Uterus (tissue), 4 donors: ENCODE data around the gene TMC8. TPM values are rescaled to one million over a fixed set of nuclear protein-coding genes. Genes with fewer than 3 reads are reported as not detected.

ENCODE experiments used
- DNase-seq, 2 donors: peaks; one replicate each; pipeline ENCODE4 v3.0.0-alpha.2; 2019 to 2020
- H3K27ac ChIP-seq, 2 donors: fragments of 200-600 bp; sonication (generic); 1 replicate in 1 of 2; 2 replicates in 1 of 2; pipeline ENCODE4 v1.5.1; 2016 to 2018
- H3K27me3 ChIP-seq, 2 donors: fragments of 200-600 bp; sonication (generic); one replicate each; pipeline ENCODE4 v1.5.1; 2018 to 2019; ENCODE audit warnings: control low read depth in 1 of 2
- H3K36me3 ChIP-seq, 2 donors: fragments of 200-600 bp; sonication (generic); one replicate each; pipeline ENCODE4 v1.5.1; 2019; ENCODE audit warnings: control low read depth in 1 of 2
- H3K4me1 ChIP-seq, 2 donors: fragments of 200-600 bp; sonication (generic); one replicate each; pipeline ENCODE4 v1.5.1; 2018 to 2019; ENCODE audit warnings: control low read depth in 1 of 2
- H3K4me3 ChIP-seq, 2 donors: fragments of 200-600 bp; sonication (generic); 1 replicate in 1 of 2; 2 replicates in 1 of 2; pipeline ENCODE4 v1.5.1; 2018 to 2019; ENCODE audit warnings: mild to moderate bottlenecking in 1 of 2
- H3K9me3 ChIP-seq, 2 donors: fragments of 200-600 bp; sonication (generic); one replicate each; pipeline ENCODE4 v1.5.1; 2019; ENCODE audit warnings: control low read depth in 1 of 2
- POLR2A ChIP-seq, 2 donors: fragments of 450-650 bp; IDR thresholded peaks; one replicate each; pipeline ENCODE4 v1.6.1; 2016; ENCODE audit warnings: antibody characterized with exemption in 2 of 2, mild to moderate bottlenecking in 1 of 2, moderate library complexity in 1 of 2
- intact Hi-C: fragments of 100-400 bp; cut with DNase I; formaldehyde crosslinking; loops from one replicate; pipeline ENCODE4 v1.15.1; 2023; ENCODE audit warnings: low total_unique reads
- total RNA-seq, 4 donors: library from RNA; depleted of rRNA in 3 of 4; stranded (reverse); fragments of >200 nt in 3 of 4; gene quantifications; one replicate each; pipeline versions ENCODE4 v1.1.0 to v1.2.4, GENCODE V29; 2014 to 2023
- TF ChIP-seq, protein P1 (sequence below), 4 experiments: fragments of 200-600 bp in 2 of 4; fragments of 450-650 bp in 2 of 4; sonication (generic) in 2 of 4; IDR thresholded peaks; one replicate each; pipeline ENCODE4 v1.5.1; 2016 to 2019; ENCODE audit warnings: antibody characterized with exemption in 4 of 4, mild to moderate bottlenecking in 2 of 4, moderate library complexity in 1 of 4
- donor health status: DM: yes; HTN: yes; CAD: no.

Gene TMC8
- total RNA-seq, 4 donors from 2014 or later: 0.51 to 20.1 (median 3.1) TPM

DNA sequence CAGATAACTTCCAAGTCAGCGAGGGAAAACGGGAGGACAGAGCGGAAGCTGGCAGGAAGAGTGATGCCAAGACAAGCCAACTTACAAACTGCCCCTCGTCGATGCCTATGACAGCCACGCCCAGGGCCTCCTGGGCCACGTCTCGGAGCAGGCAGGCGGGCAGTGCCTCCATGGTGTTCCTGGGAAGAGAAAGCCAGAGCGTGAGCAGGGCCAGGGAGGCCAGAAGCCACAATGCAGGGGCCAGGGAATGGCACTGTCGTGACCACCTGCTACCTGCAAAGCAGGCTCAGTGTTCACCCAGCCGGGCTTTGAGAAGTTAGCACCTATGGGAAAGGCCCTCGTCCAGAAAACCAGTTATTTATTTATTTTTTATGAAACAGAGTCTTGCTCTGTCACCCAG is 51.9 kb downstream of the TMC8 start:
- no peak overlapping the region for H3K27ac ChIP-seq
- no peaks in the 10 kb centered on the region for H3K36me3 ChIP-seq
- DNase-seq: no peak
- no peaks in the 10 kb centered on the region for H3K4me1 ChIP-seq
- TF ChIP-seq POLR2A (IDR thresholded peaks at IDR 0.05): no peak
- TF ChIP-seq, protein P1, sequence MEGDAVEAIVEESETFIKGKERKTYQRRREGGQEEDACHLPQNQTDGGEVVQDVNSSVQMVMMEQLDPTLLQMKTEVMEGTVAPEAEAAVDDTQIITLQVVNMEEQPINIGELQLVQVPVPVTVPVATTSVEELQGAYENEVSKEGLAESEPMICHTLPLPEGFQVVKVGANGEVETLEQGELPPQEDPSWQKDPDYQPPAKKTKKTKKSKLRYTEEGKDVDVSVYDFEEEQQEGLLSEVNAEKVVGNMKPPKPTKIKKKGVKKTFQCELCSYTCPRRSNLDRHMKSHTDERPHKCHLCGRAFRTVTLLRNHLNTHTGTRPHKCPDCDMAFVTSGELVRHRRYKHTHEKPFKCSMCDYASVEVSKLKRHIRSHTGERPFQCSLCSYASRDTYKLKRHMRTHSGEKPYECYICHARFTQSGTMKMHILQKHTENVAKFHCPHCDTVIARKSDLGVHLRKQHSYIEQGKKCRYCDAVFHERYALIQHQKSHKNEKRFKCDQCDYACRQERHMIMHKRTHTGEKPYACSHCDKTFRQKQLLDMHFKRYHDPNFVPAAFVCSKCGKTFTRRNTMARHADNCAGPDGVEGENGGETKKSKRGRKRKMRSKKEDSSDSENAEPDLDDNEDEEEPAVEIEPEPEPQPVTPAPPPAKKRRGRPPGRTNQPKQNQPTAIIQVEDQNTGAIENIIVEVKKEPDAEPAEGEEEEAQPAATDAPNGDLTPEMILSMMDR (IDR thresholded peaks at IDR 0.05): no peak
- H3K4me3 ChIP-seq: no peak overlapping the region
- no peaks in the 10 kb centered on the region for H3K27me3 ChIP-seq
- intact Hi-C loops: no loop called here
- no peaks in the 10 kb centered on the region for H3K9me3 ChIP-seq

DNA sequence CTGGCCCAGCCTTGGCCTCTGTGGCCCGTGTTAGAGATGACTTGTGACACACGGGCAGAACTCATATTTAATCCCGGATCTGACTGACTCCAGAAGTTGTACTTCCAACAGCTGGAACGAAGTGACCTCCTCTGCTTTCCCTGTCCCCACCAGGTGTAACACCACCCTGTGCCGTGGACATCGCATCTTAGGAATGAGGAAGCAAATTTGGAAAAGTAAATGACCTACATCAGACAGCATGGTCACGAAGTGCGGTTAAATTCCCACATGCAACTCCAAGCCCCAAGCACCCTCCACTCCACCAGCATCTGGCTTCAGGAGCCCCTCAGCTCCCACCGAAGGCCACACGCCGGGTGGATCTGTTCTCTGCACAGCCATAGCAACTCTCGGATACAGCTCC is 53.3 kb downstream of the TMC8 start:
- intact Hi-C loops: no loop called here
- no peaks in the 10 kb centered on the region for H3K9me3 ChIP-seq
- H3K27me3 ChIP-seq: no peaks in the 10 kb centered on the region
- H3K4me1 ChIP-seq: no peaks in the 10 kb centered on the region
- DNase-seq: no peak
- H3K36me3 ChIP-seq: no peaks in the 10 kb centered on the region
- no peak overlapping the region for H3K27ac ChIP-seq
- TF ChIP-seq, protein P1 (IDR thresholded peaks at IDR 0.05): no peak
- TF ChIP-seq POLR2A (IDR thresholded peaks at IDR 0.05): no peak
- no peak overlapping the region for H3K4me3 ChIP-seq

DNA sequence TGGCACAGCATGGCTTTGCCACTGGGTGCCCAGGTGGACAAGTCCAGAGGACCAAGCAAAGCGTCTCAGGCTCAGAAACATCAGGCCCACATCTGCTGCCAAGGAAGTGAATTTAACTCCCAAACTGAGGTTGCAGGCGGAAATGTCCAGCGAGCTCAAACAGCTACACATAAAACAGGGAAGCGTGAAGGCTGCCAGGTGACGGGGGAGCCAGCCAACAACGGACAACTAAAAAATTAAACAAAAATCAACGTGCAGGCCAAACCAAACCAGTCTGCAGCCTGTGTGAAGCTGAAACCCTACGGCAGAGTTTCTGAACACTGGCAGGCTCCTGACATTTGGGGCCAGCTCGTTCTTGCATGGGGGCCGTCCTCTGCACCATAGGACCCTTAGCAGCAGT is 53.8 kb downstream of the TMC8 start:
- H3K4me3 ChIP-seq: no peak overlapping the region
- no peaks in the 10 kb centered on the region for H3K4me1 ChIP-seq
- no peaks in the 10 kb centered on the region for H3K27me3 ChIP-seq
- H3K36me3 ChIP-seq: no peaks in the 10 kb centered on the region
- DNase-seq: peak in 1 of 2 donors; percentile 33
- no peak overlapping the region for H3K27ac ChIP-seq
- no peak for TF ChIP-seq POLR2A (IDR thresholded peaks at IDR 0.05)
- TF ChIP-seq, protein P1 (IDR thresholded peaks at IDR 0.05): no peak
- no peaks in the 10 kb centered on the region for H3K9me3 ChIP-seq
- intact Hi-C loops: no loop called here

DNA sequence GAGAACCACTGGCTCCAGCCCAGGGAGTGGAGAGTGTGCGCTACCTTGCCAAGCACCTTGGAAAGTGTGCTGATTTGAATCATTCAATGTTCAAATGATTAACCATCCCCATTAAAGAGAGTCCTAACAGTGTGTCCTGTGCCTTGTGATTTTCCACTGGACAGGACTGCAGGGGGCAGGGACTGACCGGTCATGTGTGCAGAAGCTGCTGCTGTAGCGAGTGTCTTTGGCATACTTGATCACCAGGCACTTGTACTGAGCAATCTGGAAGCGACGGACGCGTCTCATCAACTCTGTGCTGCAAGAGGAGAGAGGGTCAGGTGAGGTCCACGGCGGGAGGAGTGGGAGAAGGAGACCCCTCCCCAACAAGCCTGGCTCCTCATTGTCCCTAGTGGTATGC is 54.3 kb downstream of the TMC8 start:
- no peaks in the 10 kb centered on the region for H3K27me3 ChIP-seq
- TF ChIP-seq, protein P1 (IDR thresholded peaks at IDR 0.05): no peak
- TF ChIP-seq POLR2A (IDR thresholded peaks at IDR 0.05): no peak
- H3K36me3 ChIP-seq: no peaks in the 10 kb centered on the region
- DNase-seq: no peak
- intact Hi-C loops: no loop called here
- H3K9me3 ChIP-seq: no peaks in the 10 kb centered on the region
- H3K27ac ChIP-seq: no peak overlapping the region
- H3K4me3 ChIP-seq: no peak overlapping the region
- H3K4me1 ChIP-seq: no peaks in the 10 kb centered on the region

DNA sequence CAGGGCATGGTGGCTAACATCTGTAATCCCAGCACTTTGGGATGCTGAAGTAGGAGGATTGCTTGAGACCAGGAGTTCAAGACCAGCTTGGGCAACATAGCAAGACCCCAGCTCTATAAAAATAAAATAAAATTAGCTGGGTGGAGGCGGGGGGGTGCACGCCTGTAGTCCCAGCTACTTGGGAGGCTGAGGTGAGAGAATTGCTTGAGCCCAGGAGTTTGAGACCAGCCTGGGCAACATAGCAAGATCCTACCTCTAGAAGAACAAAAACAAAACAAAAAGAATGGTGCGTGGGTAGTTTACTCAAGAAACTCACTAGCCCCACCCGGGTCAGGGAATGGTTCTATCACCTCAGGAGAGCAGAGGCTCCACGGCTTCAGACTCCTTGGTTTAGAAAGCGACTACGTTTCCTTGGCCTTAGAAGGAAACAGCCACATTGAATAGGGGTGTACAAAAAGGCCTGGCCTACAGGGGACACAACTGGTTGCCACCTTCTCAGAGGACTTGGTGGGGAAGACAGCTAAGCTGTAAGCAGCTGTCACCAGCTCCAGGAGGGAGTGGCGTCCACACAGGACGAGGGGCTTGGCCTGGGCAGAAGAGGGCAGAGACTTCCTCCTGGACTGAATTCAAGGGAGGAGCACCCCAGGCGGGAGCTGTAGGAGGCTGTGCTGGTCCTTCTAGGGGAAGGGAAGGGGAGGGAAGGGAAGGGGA is 55.6 kb downstream of the TMC8 start:
- peak overlapping the region in 1 of 2 donors; percentile 47 for H3K4me3 ChIP-seq
- H3K4me1 ChIP-seq: no peaks in the 10 kb centered on the region
- H3K27ac ChIP-seq: peak overlapping the region in 1 of 2 donors; percentile 69
- H3K36me3 ChIP-seq: no peaks in the 10 kb centered on the region
- intact Hi-C loops: no loop called here
- no peaks in the 10 kb centered on the region for H3K9me3 ChIP-seq
- no peak for TF ChIP-seq POLR2A (IDR thresholded peaks at IDR 0.05)
- TF ChIP-seq, protein P1 (IDR thresholded peaks at IDR 0.05): no peak
- H3K27me3 ChIP-seq: no peaks in the 10 kb centered on the region
- peak in 1 of 2 donors; percentile 31 for DNase-seq
